Endothelial cell (in vitro differentiated cells): ENCODE measurements around the gene CNOT3. TPM values are rescaled to one million over a fixed set of nuclear protein-coding genes. Genes with fewer than 3 reads are reported as not detected.

Experiments
- DNase-seq: peaks from one replicate; pipeline ENCODE4 v3.0.0; 2021; ENCODE audit warnings: low spot score
- H3K27ac Mint-ChIP-seq: one replicate; pipeline ENCODE4 v1.8.0; 2021; ENCODE audit warnings: mixed read lengths, inconsistent platforms; ENCODE audit not compliant: unreplicated experiment
- H3K27me3 Mint-ChIP-seq: one replicate; pipeline ENCODE4 v1.8.0; 2021; ENCODE audit warnings: mild to moderate bottlenecking, moderate library complexity, mixed read lengths, inconsistent platforms; ENCODE audit not compliant: unreplicated experiment
- H3K36me3 Mint-ChIP-seq: one replicate; pipeline ENCODE4 v1.8.0; 2021; ENCODE audit warnings: mild to moderate bottlenecking, low read depth, mixed read lengths, inconsistent platforms; ENCODE audit not compliant: unreplicated experiment
- H3K4me1 Mint-ChIP-seq: one replicate; pipeline ENCODE4 v1.8.0; 2021; ENCODE audit warnings: mild to moderate bottlenecking, mixed read lengths, inconsistent platforms; ENCODE audit not compliant: unreplicated experiment
- H3K4me3 Mint-ChIP-seq: one replicate; pipeline ENCODE4 v1.8.0; 2021; ENCODE audit warnings: mild to moderate bottlenecking, mixed read lengths, inconsistent platforms; ENCODE audit not compliant: unreplicated experiment
- H3K9me3 Mint-ChIP-seq: one replicate; pipeline ENCODE4 v1.8.0; 2021; ENCODE audit warnings: mixed read lengths, inconsistent platforms; ENCODE audit not compliant: unreplicated experiment
- CTCF ChIP-seq: fragments of 200-600 bp; sonication (generic); IDR thresholded peaks from one replicate; pipeline ENCODE4 v1.5.0; 2021; ENCODE audit warnings: antibody characterized with exemption; ENCODE audit not compliant: unreplicated experiment
- total RNA-seq: library from RNA; stranded (reverse); fragmentation: NEBNext Ultra II Directional; extraction: Animal tissue kit (Norgen Biotek cat#: 25700); gene quantifications from one replicate; pipeline ENCODE4 v1.2.1, GENCODE V29; 2021; ENCODE audit not compliant: unreplicated experiment

CNOT3 gene
- total RNA-seq, 1 donor from 2014 or later = 62.2 TPM

GRCh38 chr19:54201172-54201701 is 63.7 kb downstream of the CNOT3 start:
- peaks cover 26% of the 10 kb centered on the region for H3K4me1 Mint-ChIP-seq
- peaks cover 8% of the 10 kb centered on the region for H3K27me3 Mint-ChIP-seq
- H3K4me3 Mint-ChIP-seq = peak overlapping the region; percentile 97
- peak overlapping the region; percentile 99 for H3K27ac Mint-ChIP-seq
- no peaks in the 10 kb centered on the region for H3K9me3 Mint-ChIP-seq
- peaks cover 16% of the 10 kb centered on the region for H3K36me3 Mint-ChIP-seq
- no peak for DNase-seq
- no peak for TF ChIP-seq CTCF

GRCh38 chr19:54201980-54202379 is 64.4 kb downstream of the CNOT3 start:
- TF ChIP-seq CTCF = no peak
- peaks cover 8% of the 10 kb centered on the region for H3K27me3 Mint-ChIP-seq
- H3K4me1 Mint-ChIP-seq = peaks cover 26% of the 10 kb centered on the region
- DNase-seq = no peak
- peak overlapping the region; percentile 99 for H3K27ac Mint-ChIP-seq
- peaks cover 19% of the 10 kb centered on the region for H3K36me3 Mint-ChIP-seq
- H3K9me3 Mint-ChIP-seq = no peaks in the 10 kb centered on the region
- H3K4me3 Mint-ChIP-seq = peak overlapping the region; percentile 97

DNA sequence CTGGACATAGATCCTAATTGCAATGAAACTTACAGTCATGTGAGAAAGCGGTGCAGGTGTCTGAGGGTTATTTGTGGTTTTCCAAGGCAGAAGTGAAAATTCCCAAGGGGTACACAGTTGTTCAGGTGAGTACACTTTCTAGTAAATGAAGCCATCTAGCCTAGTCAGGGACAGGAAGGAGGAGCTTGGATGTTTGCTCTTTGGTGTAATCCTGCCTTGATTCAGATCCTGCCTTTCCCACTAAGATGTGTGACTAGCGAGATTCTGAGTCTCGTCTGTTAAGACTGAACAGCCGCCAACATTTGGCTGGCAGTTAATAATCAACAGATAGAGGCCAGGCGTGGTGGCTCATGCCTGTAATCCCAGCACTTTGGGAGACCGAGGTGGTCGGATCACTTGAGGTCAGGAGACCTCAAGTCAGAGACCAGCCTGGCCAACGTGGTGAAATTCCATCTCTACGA is 65.6 kb downstream of the CNOT3 start:
- Mint-ChIP-seq H3K27me3 (peaks cover 9% of the 10 kb centered on the region), H3K4me1 (peaks cover 30% of the 10 kb centered on the region), H3K9me3 (no peaks in the 10 kb centered on the region), H3K4me3 (peak overlapping the region; percentile 97), H3K27ac (peak overlapping the region; percentile 57), H3K36me3 (peaks cover 31% of the 10 kb centered on the region)
- no peak for TF ChIP-seq CTCF
- DNase-seq = no peak

DNA sequence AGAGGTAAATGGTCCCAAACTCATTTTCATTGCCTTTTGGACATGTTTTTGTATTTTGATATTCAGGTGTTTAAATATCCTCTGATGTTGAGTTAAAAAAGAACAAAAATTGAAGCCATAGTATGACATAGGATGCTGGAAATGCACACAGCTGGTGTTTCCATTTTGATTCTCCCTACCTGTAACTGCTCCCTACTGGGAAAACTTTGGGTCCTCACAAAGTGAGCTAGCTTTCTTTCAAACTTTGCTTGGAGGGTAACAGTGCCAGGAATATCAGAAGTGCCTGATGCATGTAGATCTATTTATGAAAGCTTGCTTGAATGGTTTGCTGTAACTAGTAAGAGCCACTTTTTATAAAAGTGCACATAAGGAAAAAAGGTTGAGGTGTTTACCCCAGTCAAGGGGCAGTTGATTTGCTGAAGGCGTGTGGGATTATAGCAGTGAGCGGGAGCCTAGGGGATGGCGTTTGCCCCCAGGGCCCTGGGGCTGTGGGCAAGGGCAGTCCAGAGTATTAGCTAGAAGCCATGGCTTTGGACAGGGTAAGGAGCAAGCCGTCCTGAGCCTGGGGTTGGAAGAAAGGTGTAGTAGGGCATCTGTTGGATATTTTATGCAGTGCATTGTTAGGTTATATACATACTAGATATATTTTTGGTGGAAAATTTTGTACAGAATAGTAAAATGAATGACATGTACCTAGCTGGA is 67.4 kb downstream of the CNOT3 start:
- peaks cover 7% of the 10 kb centered on the region for H3K27me3 Mint-ChIP-seq
- H3K27ac Mint-ChIP-seq = peak overlapping the region; percentile 11
- H3K9me3 Mint-ChIP-seq = no peaks in the 10 kb centered on the region
- H3K4me3 Mint-ChIP-seq = no peak overlapping the region
- H3K4me1 Mint-ChIP-seq = peaks cover 30% of the 10 kb centered on the region
- no peak for DNase-seq
- H3K36me3 Mint-ChIP-seq = peaks cover 36% of the 10 kb centered on the region
- TF ChIP-seq CTCF = no peak

Other genes with a start within 250 kb of the CNOT3 start
- gene CACNG7, start 228.5 kb upstream of the CNOT3 start, total RNA-seq = 0.51 TPM
- 12.9 TPM for gene CACNG8, start 174.8 kb upstream of the CNOT3 start, total RNA-seq
- gene CACNG6, start 146.1 kb upstream of the CNOT3 start, total RNA-seq = 0.21 TPM
- 2.2 TPM for gene VSTM1, start 73.9 kb upstream of the CNOT3 start, total RNA-seq
- gene TARM1, start 56.4 kb upstream of the CNOT3 start, total RNA-seq = not detected
- gene OSCAR, start 37.0 kb upstream of the CNOT3 start, total RNA-seq = 0.21 TPM
- gene NDUFA3, start 34.9 kb upstream of the CNOT3 start, total RNA-seq = 126 TPM
- 24.8 TPM for gene TFPT, start 22.1 kb upstream of the CNOT3 start, total RNA-seq
- gene PRPF31, start 22.0 kb upstream of the CNOT3 start, total RNA-seq = 71.7 TPM
- 3.4 TPM for gene LENG1, start 22.0 kb downstream of the CNOT3 start, total RNA-seq
- 2.6 TPM for gene TMC4, start 35.4 kb downstream of the CNOT3 start, total RNA-seq
- 203 TPM for gene MBOAT7, start 51.8 kb downstream of the CNOT3 start, total RNA-seq
- 27.8 TPM for gene TSEN34, start 53.5 kb downstream of the CNOT3 start, total RNA-seq
- gene RPS9, start 63.1 kb downstream of the CNOT3 start, total RNA-seq = 1,195 TPM
- gene LILRB3, start 85.2 kb downstream of the CNOT3 start, total RNA-seq = not detected
- gene LILRA6, start 105.0 kb downstream of the CNOT3 start, total RNA-seq = not detected
- gene LILRB5, start 119.5 kb downstream of the CNOT3 start, total RNA-seq = not detected
- gene LILRB2, start 143.3 kb downstream of the CNOT3 start, total RNA-seq = not detected
- gene LILRA5, start 175.4 kb downstream of the CNOT3 start, total RNA-seq = not detected
- gene LILRA4, start 201.4 kb downstream of the CNOT3 start, total RNA-seq = not detected
- gene LAIR1, start 227.2 kb downstream of the CNOT3 start, total RNA-seq = 2.1 TPM